HepG2 (cell line): ENCODE results near the gene FMO2. TPM values are rescaled to one million over a fixed set of nuclear protein-coding genes. Genes with fewer than 3 reads are reported as not detected.

Experiments
- AHDC1 ChIP-seq: sonication (generic); formaldehyde crosslinking; IDR thresholded peaks from 2 replicates; pipeline ENCODE4 v1.5.1; 2020; ENCODE audit warnings: mild to moderate bottlenecking, missing genetic modification reagents, borderline replicate concordance
- ARNTL ChIP-seq: sonication (generic); formaldehyde crosslinking; IDR thresholded peaks from 2 replicates; pipeline ENCODE4 v1.4.0; 2020; ENCODE audit warnings: mild to moderate bottlenecking, missing genetic modification reagents
- HDAC6 ChIP-seq: fragments of 200-600 bp; sonication (generic); IDR thresholded peaks from 2 replicates; pipeline ENCODE4 v1.7.0; 2017; ENCODE audit warnings: mild to moderate bottlenecking, antibody characterized with exemption, low read length, low read depth
- HNF4G ChIP-seq, 2 experiments: sonication (generic) in 1 of 2; formaldehyde crosslinking in 1 of 2; IDR thresholded peaks; 2 replicates each; pipeline versions ENCODE4 v1.4.0 to v1.6.1; 2011 to 2020; ENCODE audit warnings: borderline replicate concordance in 2 of 2, low read depth in 2 of 2, mild to moderate bottlenecking in 2 of 2, low read length in 1 of 2, missing genetic modification reagents in 1 of 2, moderate library complexity in 1 of 2
- MAF1 ChIP-seq: sonication (generic); formaldehyde crosslinking; IDR thresholded peaks from 2 replicates; pipeline ENCODE4 v1.5.0; 2020; ENCODE audit warnings: missing genetic modification reagents, borderline replicate concordance
- RXRB ChIP-seq: IDR thresholded peaks from 2 replicates; pipeline ENCODE4 v1.6.1; 2016; ENCODE audit warnings: borderline replicate concordance, missing genetic modification reagents, missing compliant biosample characterization
- TEAD3 ChIP-seq: optimal IDR thresholded peaks from 2 replicates; pipeline ENCODE3; 2016; ENCODE audit warnings: borderline replicate concordance
- ZBTB38 ChIP-seq: sonication (generic); formaldehyde crosslinking; IDR thresholded peaks from 2 replicates; pipeline ENCODE4 v1.5.1; 2020; ENCODE audit warnings: mild to moderate bottlenecking, missing genetic modification reagents
- ZNF687 ChIP-seq: sonication (generic); formaldehyde crosslinking; IDR thresholded peaks from 2 replicates; pipeline ENCODE4 v1.5.1; 2020; ENCODE audit warnings: mild to moderate bottlenecking, missing genetic modification reagents, moderate library complexity
- ZSCAN12 ChIP-seq: sonication (generic); formaldehyde crosslinking; IDR thresholded peaks from 2 replicates; pipeline ENCODE4 v1.9.0; 2021; ENCODE audit warnings: mild to moderate bottlenecking, missing genetic modification reagents
- polyA plus RNA-seq, 8 experiments: library from polyadenylated mRNA; depleted of rRNA in 3 of 8; stranded (reverse) in 7 of 8; unstranded in 1 of 8; fragments of >200 nt; fragmentation: Illumina TruSeq in 4 of 8; extraction: Trizol in 4 of 8; gene quantifications; 2 replicates each; pipeline versions ENCODE4 v1.2.1 to v1.2.3, GENCODE V29; 2011 to 2016; ENCODE audit warnings: low read depth in 4 of 8, missing spikeins in 1 of 8, mixed read lengths in 1 of 8; ENCODE audit not compliant: insufficient read depth in 1 of 8
- total RNA-seq, 5 experiments: library from RNA; depleted of rRNA; stranded (reverse); fragments of >200 nt; fragmentation: Illumina TruSeq; extraction: Trizol; gene quantifications; 2 replicates each; pipeline ENCODE4 v1.2.3, GENCODE V29; 2016; ENCODE audit warnings: low read depth in 1 of 5

The FMO2 gene
- total and polyA plus RNA-seq, 2 of the 13 experiments (the other 11 are each of a cell fraction or from before 2014, with no cell fraction given), result not detected

- TF ChIP-seq ZSCAN12 (CRISPR knock-in tag) (no peak), HNF4G (IDR thresholded peaks at IDR 0.05; ENCODE audit: borderline replicate concordance, low read depth, low read length) (peak; percentile 31), HNF4G (CRISPR knock-in tag; IDR thresholded peaks at IDR 0.05; ENCODE audit: borderline replicate concordance, low read depth) (0 out of 2 replicates have a peak, but pooled peaks have one; percentile 52), ZNF687 (no peak), HDAC6 (no peak), ZBTB38 (no peak), MAF1 (CRISPR knock-in tag) (no peak), RXRB (CRISPR knock-in tag) (0 out of 2 replicates have a peak, but pooled peaks have one; percentile 11), AHDC1 (CRISPR knock-in tag) (peak; percentile 39; the same call in 1 of the 2 replicates), TEAD3 (CRISPR knock-in tag) (peak; percentile 75), ARNTL (CRISPR knock-in tag) (no peak)
These were observed 24.3 kb upstream of the FMO2 start (continued) for GRCh38 chr1:171160639-171161354.
